Fibroblast of villous mesenchyme (primary cell): ENCODE results near the gene ULBP3. TPM values are rescaled to one million over a fixed set of nuclear protein-coding genes. Genes with fewer than 3 reads are reported as not detected.

Source experiments
- DNase-seq: peaks from one replicate; pipeline ENCODE4 v3.0.0-alpha.2; 2010; ENCODE audit warnings: low read depth
- H3K4me3 ChIP-seq: 2 replicates; pipeline ENCODE4 v1.5.1; 2011; ENCODE audit warnings: low read depth, mild to moderate bottlenecking, low read length
- CTCF ChIP-seq: IDR thresholded peaks from 2 replicates; pipeline ENCODE4 v1.5.1; 2012; ENCODE audit warnings: low read depth, mild to moderate bottlenecking, low read length; ENCODE audit not compliant: insufficient read depth
- total RNA-seq: library from RNA; depleted of rRNA; stranded (reverse); fragments of >200 nt; gene quantifications from 2 replicates; pipeline ENCODE4 v1.2.3, GENCODE V29; 2012

ULBP3 gene
- total RNA-seq, 1 donor: 17.3 TPM

GRCh38 chr6:150090328-150090727 is 21.4 kb upstream of the ULBP3 start:
- no peak for DNase-seq
- no peak overlapping the region for H3K4me3 ChIP-seq
- TF ChIP-seq CTCF: no peak

DNA sequence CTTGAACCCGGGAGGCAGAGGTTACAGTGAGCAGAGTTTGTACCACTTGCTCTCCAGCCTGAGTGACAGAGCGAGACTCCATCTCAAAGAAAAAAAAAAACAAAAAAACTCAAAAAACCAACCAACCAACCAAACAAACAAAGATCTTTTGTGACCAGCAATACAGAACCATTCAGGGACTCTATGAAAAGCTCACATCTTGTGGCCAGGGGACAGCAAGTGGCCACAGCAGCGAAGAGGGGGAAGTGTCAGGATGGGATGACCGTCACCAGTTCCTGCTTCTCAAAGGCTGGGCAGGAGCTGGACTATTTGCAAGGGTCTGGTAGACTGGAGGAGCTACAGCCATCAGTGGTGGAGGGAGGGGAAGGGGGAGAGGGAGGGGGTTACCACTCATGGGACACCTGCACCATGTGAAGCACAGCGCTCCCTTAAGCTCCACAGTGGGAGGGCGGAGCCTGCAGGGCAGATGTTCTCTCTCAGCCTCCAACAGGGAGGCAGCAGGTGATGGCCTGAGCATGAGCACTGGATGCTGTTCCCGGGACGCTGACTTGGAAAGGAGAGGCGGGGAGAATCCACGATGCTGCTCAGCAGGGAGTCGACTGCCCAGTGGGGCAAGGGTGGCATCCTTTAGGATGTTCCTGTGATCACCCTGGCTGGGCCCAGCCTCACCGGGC is 19.7 kb upstream of the ULBP3 start:
- H3K4me3 ChIP-seq: no peak overlapping the region
- DNase-seq: no peak
- no peak for TF ChIP-seq CTCF

GRCh38 chr6:150087336-150087735 is 18.4 kb upstream of the ULBP3 start:
- TF ChIP-seq CTCF: no peak
- no peak overlapping the region for H3K4me3 ChIP-seq
- DNase-seq: no peak

GRCh38 chr6:150086026-150086425 is 17.1 kb upstream of the ULBP3 start:
- no peak for DNase-seq
- H3K4me3 ChIP-seq: no peak overlapping the region
- no peak for TF ChIP-seq CTCF

- H3K4me3 ChIP-seq: no peak overlapping the region
- no peak for DNase-seq
- no peak for TF ChIP-seq CTCF
Observed at GRCh38 chr6:150084426-150084825, 15.5 kb upstream of the ULBP3 start.

GRCh38 chr6:150083839-150084238 is 14.9 kb upstream of the ULBP3 start:
- H3K4me3 ChIP-seq: no peak overlapping the region
- no peak for DNase-seq
- TF ChIP-seq CTCF: no peak

DNA sequence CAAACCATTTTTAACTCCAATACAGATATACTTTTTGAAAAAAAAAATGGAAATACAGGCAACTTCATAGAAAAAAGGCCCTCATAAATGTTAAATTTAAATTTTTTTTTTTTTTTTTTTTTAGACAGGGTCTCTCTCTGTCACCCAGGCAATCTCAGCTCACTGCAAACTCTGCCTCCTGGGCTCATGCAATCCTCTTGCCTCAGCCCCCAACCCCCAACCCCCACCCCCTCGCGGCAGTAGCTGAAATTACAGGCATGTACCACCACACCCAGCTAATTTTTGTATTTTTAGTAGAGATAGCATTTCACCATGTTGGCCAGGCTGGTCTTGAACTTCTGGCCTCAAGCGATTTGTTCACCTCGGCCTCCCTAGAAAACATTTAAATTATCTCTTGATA is 12.8 kb upstream of the ULBP3 start:
- H3K4me3 ChIP-seq: no peak overlapping the region
- no peak for TF ChIP-seq CTCF
- no peak for DNase-seq
